GM15510 (cell line): ENCODE results near the gene DDIT4.
A peak's percentile ranks its signal among the peaks of the same experiment; 100 is the strongest.

ENCODE experiments used
- POLR2A ChIP-seq: IDR thresholded peaks from 3 replicates; pipeline ENCODE4 v1.6.1; 2011; ENCODE audit warnings: borderline replicate concordance; ENCODE audit not compliant: insufficient read length; ENCODE audit errors: extremely low read depth

The DDIT4 gene

GRCh38 chr10:72243822-72244437 is 29.8 kb upstream of the DDIT4 start:
- no peak for TF ChIP-seq POLR2A

- no peak for TF ChIP-seq POLR2A
These were observed 29.1 kb upstream of the DDIT4 start for GRCh38 chr10:72244573-72245038.

DNA sequence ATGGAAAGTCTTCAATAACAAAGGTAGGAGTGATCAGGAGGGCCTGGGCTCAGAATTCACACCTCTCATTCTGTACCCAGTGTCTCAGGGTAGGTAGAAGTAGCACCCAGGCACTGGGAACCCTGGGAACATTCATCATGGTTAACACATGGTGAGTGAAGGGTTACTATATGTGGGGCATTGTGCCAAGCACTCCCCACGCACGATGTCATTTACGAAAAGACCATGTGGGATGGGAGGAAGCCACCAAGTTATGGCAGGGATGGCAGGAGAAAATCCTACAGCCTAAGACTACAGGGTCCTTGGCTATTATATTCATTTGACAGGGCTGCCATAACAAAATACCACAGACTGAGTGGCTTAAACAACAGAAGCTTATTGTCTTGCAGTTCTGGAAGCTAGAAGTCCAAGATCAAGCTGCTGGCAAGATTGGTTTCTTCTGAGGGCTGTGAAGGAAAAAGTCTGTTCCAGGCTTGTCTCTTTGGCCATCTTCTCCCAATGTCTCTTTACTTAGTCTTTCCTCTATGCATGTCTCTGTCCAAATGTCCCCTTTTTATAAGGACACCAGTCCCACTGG is 27.7 kb upstream of the DDIT4 start:
- TF ChIP-seq POLR2A, result no peak

GRCh38 chr10:72248468-72249151 is 25.1 kb upstream of the DDIT4 start:
- peak; percentile 72 for TF ChIP-seq POLR2A

DNA sequence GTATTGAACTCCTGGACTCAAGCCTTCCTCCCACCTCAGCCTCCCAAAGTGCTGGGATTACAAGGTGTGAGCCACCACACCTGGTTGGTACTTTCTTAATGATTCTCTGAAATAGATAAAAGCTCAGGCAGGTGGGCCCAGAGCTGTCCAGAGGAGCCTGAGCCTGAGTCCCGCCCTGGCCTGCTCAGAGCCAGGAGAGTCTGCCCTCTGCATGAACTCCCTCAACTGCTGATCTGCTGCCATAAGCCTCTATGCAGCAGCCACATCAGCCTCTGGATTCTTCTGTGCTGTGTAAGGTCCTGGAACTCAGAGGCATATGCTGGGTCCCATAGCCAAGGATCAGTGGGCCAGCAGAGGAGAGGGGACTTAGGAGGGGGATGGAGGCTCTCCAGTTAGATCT is 23.1 kb upstream of the DDIT4 start:
- no peak for TF ChIP-seq POLR2A

- TF ChIP-seq POLR2A, result no peak
These were observed 22.1 kb upstream of the DDIT4 start for GRCh38 chr10:72251635-72252034.

DNA sequence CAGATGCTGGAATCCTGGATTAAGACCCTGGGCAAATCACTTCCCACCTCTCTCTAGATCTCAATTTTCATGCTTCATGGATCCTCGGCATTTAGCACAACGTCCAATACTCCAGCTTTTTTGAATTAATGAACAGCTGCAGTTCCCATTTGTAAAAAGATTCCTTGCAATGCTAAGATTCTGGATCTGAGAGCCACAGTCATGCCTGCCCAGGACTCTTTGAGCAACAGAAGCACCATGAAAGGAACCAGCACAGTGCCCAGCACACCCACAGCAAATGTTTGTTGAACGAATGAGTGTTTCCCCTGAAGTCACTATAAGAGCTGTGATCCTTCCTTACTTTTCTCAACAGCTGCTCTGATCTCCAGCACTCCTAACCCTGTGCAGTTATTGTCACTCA is 20.8 kb upstream of the DDIT4 start:
- TF ChIP-seq POLR2A, result no peak

DNA sequence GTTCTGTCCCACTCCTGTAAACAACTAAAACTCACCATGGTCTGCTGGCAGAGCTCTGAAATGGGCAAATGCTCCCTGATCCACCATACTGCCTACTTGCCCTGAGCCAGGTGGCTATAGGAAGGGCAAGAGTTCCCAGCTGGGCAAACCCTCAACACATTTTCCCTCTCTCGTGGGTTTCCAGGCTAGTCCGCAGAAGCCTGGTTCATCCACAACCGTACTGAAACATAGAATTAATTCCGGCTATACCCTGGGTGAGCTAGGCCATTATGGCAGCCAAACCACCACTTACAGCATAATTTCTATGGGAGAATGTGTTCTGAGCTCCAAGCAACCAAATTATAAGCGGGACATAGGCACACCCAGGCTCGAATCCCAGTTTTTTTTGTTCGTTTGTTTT is 20.1 kb upstream of the DDIT4 start:
- no peak for TF ChIP-seq POLR2A

DNA sequence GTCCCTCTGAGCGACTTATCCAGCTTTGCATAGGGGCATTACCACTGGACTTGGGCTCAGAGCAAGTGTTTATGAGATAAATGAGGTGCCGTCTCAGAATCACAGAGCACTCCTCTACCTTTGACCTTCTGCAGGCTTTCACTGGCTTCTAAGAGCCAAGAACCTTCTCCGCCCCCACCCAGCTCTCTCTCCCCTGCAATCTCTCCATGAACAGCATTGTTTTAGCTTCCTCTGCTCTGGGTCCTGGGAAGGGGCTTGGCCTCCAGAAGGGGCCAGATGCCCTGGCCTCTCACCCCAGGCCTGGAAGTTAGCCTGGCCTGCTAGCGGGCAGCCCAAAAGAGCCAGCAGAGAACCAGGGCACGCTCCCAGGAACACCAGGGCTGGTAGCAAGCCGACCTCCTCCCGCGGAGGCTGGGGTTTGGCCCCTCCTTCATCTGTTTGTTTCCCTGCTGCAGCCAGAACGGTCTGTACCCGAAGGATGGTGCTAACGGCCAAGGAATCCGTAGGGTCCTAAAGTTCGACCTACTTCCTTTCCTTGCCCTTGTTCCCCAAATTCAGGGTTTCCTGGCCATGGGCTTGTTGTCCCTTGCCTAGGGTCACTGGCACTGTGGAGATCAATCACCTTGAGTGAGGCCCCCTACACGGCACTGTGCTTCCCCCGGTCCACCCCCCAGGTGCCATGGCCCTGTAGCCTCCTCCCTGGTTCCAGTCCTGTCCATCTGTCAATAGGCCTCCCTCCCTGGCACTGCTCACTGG is 18.7 kb upstream of the DDIT4 start:
- TF ChIP-seq POLR2A, result no peak

- no peak for TF ChIP-seq POLR2A
These were observed 17.6 kb upstream of the DDIT4 start for GRCh38 chr10:72255977-72256729.

GRCh38 chr10:72257051-72257892 is 16.5 kb upstream of the DDIT4 start:
- no peak for TF ChIP-seq POLR2A

- TF ChIP-seq POLR2A, result no peak
These were observed 15.1 kb upstream of the DDIT4 start for GRCh38 chr10:72258617-72259016.

- no peak for TF ChIP-seq POLR2A
These were observed 14.1 kb upstream of the DDIT4 start for GRCh38 chr10:72259491-72260238.
